ENCODE data around the gene DDAH1. TPM values are rescaled to one million over a fixed set of nuclear protein-coding genes. Genes with fewer than 3 reads are reported as not detected.

The DDAH1 gene
- total and polyA plus RNA-seq, 2 of the 8 experiments (the other 6 are each of a cell fraction or from before 2014, with no cell fraction given), result 22.8 to 54.5 TPM

DNA sequence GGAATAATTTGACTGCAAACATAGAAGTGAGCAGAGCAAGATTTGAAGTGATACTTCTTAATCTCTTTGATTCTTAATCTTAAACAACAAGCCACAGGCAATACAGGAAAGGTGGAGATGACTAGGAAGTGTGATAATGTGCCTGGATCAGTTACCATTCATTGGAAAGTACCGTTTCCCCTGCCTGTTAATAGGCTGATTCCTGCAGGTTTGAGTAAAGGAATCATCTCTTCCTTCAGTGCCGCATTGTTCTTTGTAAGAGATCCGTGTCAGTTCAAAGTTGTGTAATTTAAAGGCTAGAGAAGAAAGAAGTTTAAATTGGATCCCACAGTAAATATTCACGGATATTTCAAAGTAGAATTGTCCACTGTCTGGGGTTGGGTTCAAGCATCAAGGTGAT lies 145.0 kb downstream of the DDAH1 start:
- no peak overlapping the region for H3K27ac ChIP-seq (ENCODE audit: low read depth, low read length)
- H3K9ac ChIP-seq (replicated peaks in 1 of 4; ENCODE audit: extremely low read depth in 1 of 4, low read depth in 3 of 4, low read length in 3 of 4), result no peak overlapping the region
- no peak overlapping the region for H2BK120ac ChIP-seq (replicated peaks; ENCODE audit: low read depth, low read length)
- H3K4me2 ChIP-seq (ENCODE audit: insufficient read depth in 1 of 2, low read depth in 2 of 2, low read length in 2 of 2), result no peak overlapping the region
- peaks cover 0 to 4% (median 2%) of the 10 kb centered on the region in 4 experiments; a peak in 2 of 7 replicates for H3K4me1 ChIP-seq (replicated peaks in 1 of 4; ENCODE audit: control insufficient read depth in 3 of 4, insufficient read depth in 4 of 4, low read length in 3 of 4)
- H4K5ac ChIP-seq (ENCODE audit: insufficient read length, low read depth, low read length), result no peak overlapping the region
- H2AFZ ChIP-seq (ENCODE audit: low read length), result no peak overlapping the region
- peaks cover 0 to 1% of the 10 kb centered on the region in 2 experiments for H4K20me1 ChIP-seq (replicated peaks in 1 of 2; ENCODE audit: control insufficient read depth in 1 of 2, insufficient read depth in 2 of 2, low read length in 2 of 2)
- H4K91ac ChIP-seq (replicated peaks; ENCODE audit: insufficient read length, low read length), result no peak overlapping the region
- H3K23ac ChIP-seq (ENCODE audit: insufficient read length), result no peak overlapping the region
- ChIA-PET POLR2A (ENCODE audit: partially characterized antibody) (no interaction called here), CTCF (ENCODE audit: partially characterized antibody) (interaction anchor here (0.9 to 1.5 kb wide), 2 partner anchors 157 to 261 kb away, joined by 3 to 4 read pairs; no protein-coding TSS in a partner anchor)
- WGBS, 2 experiments (ENCODE audit: extremely low coverage in 1 of 2, insufficient coverage in 1 of 2, insufficient read length in 1 of 2, insufficient replicate concordance in 2 of 2, low coverage in 1 of 2, low lambda C conversion rate in 2 of 2, missing lambda C conversion rate in 1 of 2), result 89% methylated on average over 4 of the region's 4 CpGs; no CpG with 5 or more reads in 1 of the 2 experiments
- H2BK20ac ChIP-seq (ENCODE audit: low read length), result no peak overlapping the region
- H3K14ac ChIP-seq (ENCODE audit: insufficient read length), result no peak overlapping the region
- H2BK15ac ChIP-seq (ENCODE audit: low read length), result no peak overlapping the region
- H3K27me3 ChIP-seq (replicated peaks in 1 of 4; ENCODE audit: control insufficient read depth in 3 of 4, extremely low read depth in 1 of 4, insufficient read depth in 3 of 4, low read length in 3 of 4), result no peaks in the 10 kb centered on the region
- H3K23me2 ChIP-seq (ENCODE audit: low read depth, low read length), result no peaks in the 10 kb centered on the region
- H3K9me3 ChIP-seq (ENCODE audit: insufficient read depth in 2 of 2, low read depth in 1 of 2, low read length in 1 of 2), result no peaks in the 10 kb centered on the region
- no peaks in the 10 kb centered on the region for H3K79me2 ChIP-seq (ENCODE audit: control insufficient read depth in 1 of 2, insufficient read depth in 2 of 2, low read length in 2 of 2)
- H4K8ac ChIP-seq (ENCODE audit: extremely low read depth, insufficient read depth, low read length), result no peak overlapping the region
- H3K18ac ChIP-seq (ENCODE audit: extremely low read depth, low read length), result no peak overlapping the region
- no peak overlapping the region for H3K4me3 ChIP-seq (ENCODE audit: extremely low read depth in 1 of 4, insufficient read depth in 2 of 4, low read depth in 3 of 4, low read length in 4 of 4)
- H2BK12ac ChIP-seq (ENCODE audit: low read depth, low read length), result no peak overlapping the region
- DNase-seq (ENCODE audit: low read depth in 1 of 2, low spot score in 2 of 2) (no peak), FAIRE-seq (no peak)
- no peak overlapping the region for H3K4ac ChIP-seq (replicated peaks; ENCODE audit: insufficient read length, low read depth, low read length)
- H3K56ac ChIP-seq (replicated peaks; ENCODE audit: insufficient read length, low read depth, low read length), result no peak overlapping the region
- no peaks in the 10 kb centered on the region for H3K79me1 ChIP-seq (ENCODE audit: low read depth, low read length)
- no peak overlapping the region for H2BK5ac ChIP-seq (ENCODE audit: low read depth, low read length)
- H2AK5ac ChIP-seq (ENCODE audit: low read depth, low read length), result no peak overlapping the region
- H3K36me3 ChIP-seq (ENCODE audit: control insufficient read depth in 2 of 4, insufficient read depth in 4 of 4, low read length in 3 of 4), result no peaks in the 10 kb centered on the region; a peak in 1 of 8 replicates
- TF ChIP-seq SUZ12 (IDR thresholded peaks at IDR 0.05; ENCODE audit: low read length) (no peak), SIX5 (IDR thresholded peaks at IDR 0.05; ENCODE audit: low read depth, low read length) (no peak), CHD2 (IDR thresholded peaks at IDR 0.05; ENCODE audit: low read length) (no peak), ASH2L (IDR thresholded peaks at IDR 0.05; ENCODE audit: low read length) (no peak), GABPA (IDR thresholded peaks at IDR 0.05; ENCODE audit: borderline replicate concordance, insufficient read depth, low read length) (no peak), CREB1 (IDR thresholded peaks at IDR 0.05) (no peak), GTF2F1 (IDR thresholded peaks at IDR 0.05; ENCODE audit: borderline replicate concordance, low read depth, low read length) (no peak), PHF8 (conservative IDR thresholded peaks at IDR 0.05; ENCODE audit: low read depth, low read length) (no peak), HDAC2 (IDR thresholded peaks at IDR 0.05; ENCODE audit: borderline replicate concordance in 1 of 2, low read depth in 2 of 2, low read length in 2 of 2) (no peak), BACH1 (IDR thresholded peaks at IDR 0.05; ENCODE audit: low read length) (no peak)
- TF ChIP-seq, protein P1, sequence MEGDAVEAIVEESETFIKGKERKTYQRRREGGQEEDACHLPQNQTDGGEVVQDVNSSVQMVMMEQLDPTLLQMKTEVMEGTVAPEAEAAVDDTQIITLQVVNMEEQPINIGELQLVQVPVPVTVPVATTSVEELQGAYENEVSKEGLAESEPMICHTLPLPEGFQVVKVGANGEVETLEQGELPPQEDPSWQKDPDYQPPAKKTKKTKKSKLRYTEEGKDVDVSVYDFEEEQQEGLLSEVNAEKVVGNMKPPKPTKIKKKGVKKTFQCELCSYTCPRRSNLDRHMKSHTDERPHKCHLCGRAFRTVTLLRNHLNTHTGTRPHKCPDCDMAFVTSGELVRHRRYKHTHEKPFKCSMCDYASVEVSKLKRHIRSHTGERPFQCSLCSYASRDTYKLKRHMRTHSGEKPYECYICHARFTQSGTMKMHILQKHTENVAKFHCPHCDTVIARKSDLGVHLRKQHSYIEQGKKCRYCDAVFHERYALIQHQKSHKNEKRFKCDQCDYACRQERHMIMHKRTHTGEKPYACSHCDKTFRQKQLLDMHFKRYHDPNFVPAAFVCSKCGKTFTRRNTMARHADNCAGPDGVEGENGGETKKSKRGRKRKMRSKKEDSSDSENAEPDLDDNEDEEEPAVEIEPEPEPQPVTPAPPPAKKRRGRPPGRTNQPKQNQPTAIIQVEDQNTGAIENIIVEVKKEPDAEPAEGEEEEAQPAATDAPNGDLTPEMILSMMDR (IDR thresholded peaks at IDR 0.05; ENCODE audit: control extremely low read depth in 1 of 3, insufficient read depth in 1 of 3, low read depth in 1 of 3, low read length in 3 of 3), result no peak
- TF ChIP-seq, protein P2, sequence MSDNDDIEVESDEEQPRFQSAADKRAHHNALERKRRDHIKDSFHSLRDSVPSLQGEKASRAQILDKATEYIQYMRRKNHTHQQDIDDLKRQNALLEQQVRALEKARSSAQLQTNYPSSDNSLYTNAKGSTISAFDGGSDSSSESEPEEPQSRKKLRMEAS (IDR thresholded peaks at IDR 0.05), result no peak
